Prostate gland (tissue), 2 donors: ENCODE data around the gene OR51G2. TPM values are rescaled to one million over a fixed set of nuclear protein-coding genes. Genes with fewer than 3 reads are reported as not detected.
A peak's percentile ranks its signal among the peaks of the same experiment; 100 is the strongest.

ENCODE experiments used
- DNase-seq: peaks from one replicate; pipeline ENCODE4 v3.0.0-alpha.2; 2019; ENCODE audit warnings: low spot score
- H3K27ac ChIP-seq, 2 donors: fragments of 200-600 bp; sonication (generic); 2 replicates each; pipeline ENCODE4 v1.5.1; 2017 to 2019
- H3K27me3 ChIP-seq: fragments of 200-600 bp; sonication (generic); replicated peaks from 2 replicates; pipeline ENCODE4 v1.5.1; 2019; ENCODE audit not compliant: insufficient read depth
- H3K36me3 ChIP-seq, 2 donors: fragments of 200-600 bp; sonication (generic); 1 replicate in 1 of 2; 2 replicates in 1 of 2; pipeline versions ENCODE4 v1.5.1 to v1.8.1; 2017 to 2019
- H3K4me1 ChIP-seq: fragments of 200-600 bp; sonication (generic); replicated peaks from 2 replicates; pipeline ENCODE4 v1.5.1; 2019
- H3K4me3 ChIP-seq, 2 donors: fragments of 200-600 bp; sonication (generic); 2 replicates each; pipeline ENCODE4 v1.5.1; 2017 to 2019
- H3K9me3 ChIP-seq: fragments of 200-600 bp; sonication (generic); 2 replicates; pipeline ENCODE4 v1.5.1; 2017
- CTCF ChIP-seq, 4 experiments: fragments of 200-600 bp in 2 of 4; fragments of 450-650 bp in 2 of 4; sonication (generic) in 2 of 4; IDR thresholded peaks; 1 replicate in 3 of 4; 2 replicates in 1 of 4; pipeline ENCODE4 v1.5.1; 2016 to 2019; ENCODE audit warnings: antibody characterized with exemption in 4 of 4, mild to moderate bottlenecking in 2 of 4, moderate library complexity in 2 of 4
- POLR2A ChIP-seq: fragments of 450-650 bp; IDR thresholded peaks from one replicate; pipeline ENCODE4 v1.6.1; 2016; ENCODE audit warnings: antibody characterized with exemption, mild to moderate bottlenecking
- POLR2AphosphoS5 ChIP-seq: sonication (generic); formaldehyde crosslinking; IDR thresholded peaks from one replicate; pipeline ENCODE4 v1.6.1; 2017; ENCODE audit warnings: antibody characterized with exemption
- WGBS: methylation state at CpG from one replicate; pipeline ENCODE4 v1.1.5; 2018; 5-methylcytosine and 5-hydroxymethylcytosine counted together
- intact Hi-C: fragments of 100-400 bp; cut with DNase I; formaldehyde crosslinking; loops from one replicate; pipeline ENCODE4 v1.14.2; 2022
- total RNA-seq, 2 donors: library from RNA; depleted of rRNA; stranded (reverse); fragments of >200 nt; gene quantifications; one replicate each; pipeline ENCODE4 v1.1.0, GENCODE V29; 2016

The OR51G2 gene
- total RNA-seq, 2 donors from 2014 or later: not detected

GRCh38 chr11:4922304-4922703, 3.2 kb upstream of the OR51G2 start:
- TF ChIP-seq CTCF (IDR thresholded peaks at IDR 0.05) (no peak), POLR2A (no peak), POLR2AphosphoS5 (no peak)
- no peak for DNase-seq
- Histone ChIP-seq H3K4me1 (no peaks in the 10 kb centered on the region), H3K27ac (no peak overlapping the region), H3K36me3 (no peaks in the 10 kb centered on the region), H3K27me3 (no peaks in the 10 kb centered on the region), H3K9me3 (no peaks in the 10 kb centered on the region), H3K4me3 (no peak overlapping the region)
- 51% methylated on average over 1 of the region's 1 CpG for WGBS
- intact Hi-C loops: no loop called here

GRCh38 chr11:4921796-4922195, 2.6 kb upstream of the OR51G2 start:
- TF ChIP-seq POLR2AphosphoS5: no peak
- TF ChIP-seq POLR2A: no peak
- no peak for TF ChIP-seq CTCF (IDR thresholded peaks at IDR 0.05)
- WGBS: 62% methylated on average over 1 of the region's 1 CpG

GRCh38 chr11:4916581-4916980, 2.6 kb downstream of the OR51G2 start:
- H3K4me3 ChIP-seq: no peak overlapping the region
- H3K36me3 ChIP-seq: no peaks in the 10 kb centered on the region
- no peak overlapping the region for H3K27ac ChIP-seq
- intact Hi-C loops: no loop called here
- no peaks in the 10 kb centered on the region for H3K27me3 ChIP-seq
- H3K4me1 ChIP-seq: no peaks in the 10 kb centered on the region
- no peak for DNase-seq
- TF ChIP-seq POLR2A (no peak), POLR2AphosphoS5 (no peak), CTCF (IDR thresholded peaks at IDR 0.05) (no peak)
- H3K9me3 ChIP-seq: no peaks in the 10 kb centered on the region

More at GRCh38 chr11:4921796-4922195, 2.6 kb upstream of the OR51G2 start:
- H3K9me3 ChIP-seq: no peaks in the 10 kb centered on the region
- no peaks in the 10 kb centered on the region for H3K36me3 ChIP-seq
- intact Hi-C loops: no loop called here
- H3K27ac ChIP-seq: no peak overlapping the region
- no peaks in the 10 kb centered on the region for H3K4me1 ChIP-seq
- H3K4me3 ChIP-seq: no peak overlapping the region
- no peak for DNase-seq
- no peaks in the 10 kb centered on the region for H3K27me3 ChIP-seq

GRCh38 chr11:4903484-4903883, 15.7 kb downstream of the OR51G2 start, which contains the start of gene OR51A7:
OR51A7 (plus strand) TSS chr11:4903783; CDS start chr11:4907370, 3,587 bp downstream.
- H3K27ac ChIP-seq: no peak within 1 kb of the TSS
- H3K27me3 ChIP-seq: no peaks in the 10 kb centered on the region
- intact Hi-C loops: no loop called here
- H3K4me1 ChIP-seq: no peaks in the 10 kb centered on the region
- no peak within 1 kb of the TSS for H3K4me3 ChIP-seq
- no peaks in the 10 kb centered on the region for H3K9me3 ChIP-seq
- no peak for DNase-seq
- no peak for TF ChIP-seq POLR2A
- no peaks in the 10 kb centered on the region for H3K36me3 ChIP-seq

GRCh38 chr11:4891996-4892640, 27.0 kb downstream of the OR51G2 start:
- 89% methylated on average over 1 of the region's 1 CpG for WGBS
- H3K27me3 ChIP-seq: no peaks in the 10 kb centered on the region
- no peaks in the 10 kb centered on the region for H3K9me3 ChIP-seq
- intact Hi-C loops: no loop called here
- no peak overlapping the region for H3K27ac ChIP-seq
- DNase-seq: no peak
- H3K4me1 ChIP-seq: no peaks in the 10 kb centered on the region
- H3K4me3 ChIP-seq: no peak overlapping the region
- no peaks in the 10 kb centered on the region for H3K36me3 ChIP-seq
- TF ChIP-seq POLR2AphosphoS5: no peak
- TF ChIP-seq CTCF (IDR thresholded peaks at IDR 0.05): peak in 1 of 4 experiments; percentile 32
